Measurements from ENCODE around the gene FBXL17. TPM values are rescaled to one million over a fixed set of nuclear protein-coding genes. Genes with fewer than 3 reads are reported as not detected.
A peak's percentile ranks its signal among the peaks of the same experiment; 100 is the strongest.

FBXL17 gene
- total RNA-seq, 1 donor from 2014 or later = 12.7 TPM

DNA sequence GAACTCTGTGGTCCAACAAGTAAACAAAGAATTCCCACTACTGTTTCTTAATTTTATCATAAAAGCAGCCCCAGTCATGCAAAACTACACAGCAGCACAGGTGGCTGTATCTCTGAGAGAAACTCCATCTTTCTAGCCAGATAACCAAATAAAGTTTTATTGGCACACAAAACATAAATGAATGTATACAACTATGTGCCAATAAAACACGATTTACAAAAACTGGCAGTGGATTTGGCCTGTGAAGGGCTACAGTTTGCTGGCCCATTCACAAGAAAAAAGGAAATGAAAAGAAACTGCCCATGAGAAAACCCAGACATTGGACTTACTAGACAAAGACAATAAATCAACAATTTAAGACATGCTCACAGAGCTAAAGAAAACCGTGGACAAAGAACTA, 10.6 kb downstream of the FBXL17 start:
- Histone ChIP-seq H3K9me3 (ENCODE audit: insufficient read depth, low read depth, low read length) (peaks cover 3% of the 10 kb centered on the region), H3K36me3 (ENCODE audit: insufficient read depth, low read length) (no peaks in the 10 kb centered on the region), H3K4me2 (ENCODE audit: low read length) (no peak overlapping the region), H3K4me3 (ENCODE audit: insufficient read depth, low read depth, low read length) (no peak overlapping the region), H3K4me1 (ENCODE audit: insufficient read depth, low read length) (no peaks in the 10 kb centered on the region), H4K20me1 (ENCODE audit: insufficient read depth, low read length) (no peaks in the 10 kb centered on the region), H3K79me2 (ENCODE audit: insufficient read depth, low read length) (peaks cover 25% of the 10 kb centered on the region), H3K27me3 (ENCODE audit: insufficient read depth, low read length) (no peaks in the 10 kb centered on the region), H3K27ac (ENCODE audit: low read depth, low read length) (no peak overlapping the region), H2AFZ (ENCODE audit: low read depth, low read length) (no peak overlapping the region), H3K9ac (ENCODE audit: low read length) (no peak overlapping the region)
- no peak overlapping the region for H3K4me3 Mint-ChIP-seq (ENCODE audit: unreplicated experiment)
- TF ChIP-seq, protein P1, sequence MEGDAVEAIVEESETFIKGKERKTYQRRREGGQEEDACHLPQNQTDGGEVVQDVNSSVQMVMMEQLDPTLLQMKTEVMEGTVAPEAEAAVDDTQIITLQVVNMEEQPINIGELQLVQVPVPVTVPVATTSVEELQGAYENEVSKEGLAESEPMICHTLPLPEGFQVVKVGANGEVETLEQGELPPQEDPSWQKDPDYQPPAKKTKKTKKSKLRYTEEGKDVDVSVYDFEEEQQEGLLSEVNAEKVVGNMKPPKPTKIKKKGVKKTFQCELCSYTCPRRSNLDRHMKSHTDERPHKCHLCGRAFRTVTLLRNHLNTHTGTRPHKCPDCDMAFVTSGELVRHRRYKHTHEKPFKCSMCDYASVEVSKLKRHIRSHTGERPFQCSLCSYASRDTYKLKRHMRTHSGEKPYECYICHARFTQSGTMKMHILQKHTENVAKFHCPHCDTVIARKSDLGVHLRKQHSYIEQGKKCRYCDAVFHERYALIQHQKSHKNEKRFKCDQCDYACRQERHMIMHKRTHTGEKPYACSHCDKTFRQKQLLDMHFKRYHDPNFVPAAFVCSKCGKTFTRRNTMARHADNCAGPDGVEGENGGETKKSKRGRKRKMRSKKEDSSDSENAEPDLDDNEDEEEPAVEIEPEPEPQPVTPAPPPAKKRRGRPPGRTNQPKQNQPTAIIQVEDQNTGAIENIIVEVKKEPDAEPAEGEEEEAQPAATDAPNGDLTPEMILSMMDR (IDR thresholded peaks at IDR 0.05; ENCODE audit: insufficient read depth, low read depth, low read length) = no peak
- no peak for TF ChIP-seq EZH2 (IDR thresholded peaks at IDR 0.05; ENCODE audit: insufficient read depth, low read length)
- FAIRE-seq (no peak), DNase-seq (ENCODE audit: low read depth) (no peak)
- peaks cover 16% of the 10 kb centered on the region for H3K36me3 Mint-ChIP-seq (ENCODE audit: low read depth, unreplicated experiment)
- H3K27me3 Mint-ChIP-seq (ENCODE audit: low read depth, unreplicated experiment) = no peaks in the 10 kb centered on the region
- H3K27ac Mint-ChIP-seq (ENCODE audit: unreplicated experiment) = no peak overlapping the region
- peaks cover 9% of the 10 kb centered on the region for H3K4me1 Mint-ChIP-seq (ENCODE audit: low read depth, unreplicated experiment)
- peaks cover 29% of the 10 kb centered on the region for H3K9me3 Mint-ChIP-seq (ENCODE audit: unreplicated experiment)

DNA sequence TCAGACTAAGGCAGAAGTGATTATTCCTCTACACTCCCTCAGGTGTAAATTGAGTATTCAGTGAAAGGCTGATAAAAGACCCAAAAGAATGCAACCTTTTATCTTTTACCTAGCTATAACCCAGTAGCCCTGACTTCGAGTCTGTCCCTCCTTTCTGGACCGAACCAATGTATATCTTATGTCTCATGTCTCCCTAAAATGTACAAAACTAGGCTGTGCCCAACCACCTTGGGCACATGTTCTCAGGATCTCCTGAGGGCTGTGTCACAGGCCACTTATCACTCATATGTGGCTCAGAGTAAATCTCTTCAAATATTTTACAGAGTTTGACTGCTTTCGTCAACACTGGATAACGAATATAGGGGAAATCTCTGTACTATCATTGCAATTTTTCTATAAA, 12.7 kb downstream of the FBXL17 start:
- peaks cover 16% of the 10 kb centered on the region for H3K9me3 Mint-ChIP-seq (ENCODE audit: unreplicated experiment)
- TF ChIP-seq, protein P1 (IDR thresholded peaks at IDR 0.05; ENCODE audit: insufficient read depth, low read depth, low read length) = no peak
- TF ChIP-seq EZH2 (IDR thresholded peaks at IDR 0.05; ENCODE audit: insufficient read depth, low read length) = no peak
- Histone ChIP-seq H3K9ac (ENCODE audit: low read length) (no peak overlapping the region), H3K9me3 (ENCODE audit: insufficient read depth, low read depth, low read length) (peaks cover 3% of the 10 kb centered on the region), H2AFZ (ENCODE audit: low read depth, low read length) (no peak overlapping the region), H3K27ac (ENCODE audit: low read depth, low read length) (no peak overlapping the region), H3K79me2 (ENCODE audit: insufficient read depth, low read length) (peaks cover 21% of the 10 kb centered on the region), H4K20me1 (ENCODE audit: insufficient read depth, low read length) (no peaks in the 10 kb centered on the region), H3K36me3 (ENCODE audit: insufficient read depth, low read length) (no peaks in the 10 kb centered on the region), H3K27me3 (ENCODE audit: insufficient read depth, low read length) (no peaks in the 10 kb centered on the region), H3K4me2 (ENCODE audit: low read length) (no peak overlapping the region), H3K4me1 (ENCODE audit: insufficient read depth, low read length) (no peaks in the 10 kb centered on the region), H3K4me3 (ENCODE audit: insufficient read depth, low read depth, low read length) (no peak overlapping the region)
- peaks cover 11% of the 10 kb centered on the region for H3K4me1 Mint-ChIP-seq (ENCODE audit: low read depth, unreplicated experiment)
- H3K27me3 Mint-ChIP-seq (ENCODE audit: low read depth, unreplicated experiment) = no peaks in the 10 kb centered on the region
- H3K36me3 Mint-ChIP-seq (ENCODE audit: low read depth, unreplicated experiment) = peaks cover 10% of the 10 kb centered on the region
- no peak overlapping the region for H3K4me3 Mint-ChIP-seq (ENCODE audit: unreplicated experiment)
- no peak for DNase-seq (ENCODE audit: low read depth)
- FAIRE-seq = no peak
- H3K27ac Mint-ChIP-seq (ENCODE audit: unreplicated experiment) = no peak overlapping the region

DNA sequence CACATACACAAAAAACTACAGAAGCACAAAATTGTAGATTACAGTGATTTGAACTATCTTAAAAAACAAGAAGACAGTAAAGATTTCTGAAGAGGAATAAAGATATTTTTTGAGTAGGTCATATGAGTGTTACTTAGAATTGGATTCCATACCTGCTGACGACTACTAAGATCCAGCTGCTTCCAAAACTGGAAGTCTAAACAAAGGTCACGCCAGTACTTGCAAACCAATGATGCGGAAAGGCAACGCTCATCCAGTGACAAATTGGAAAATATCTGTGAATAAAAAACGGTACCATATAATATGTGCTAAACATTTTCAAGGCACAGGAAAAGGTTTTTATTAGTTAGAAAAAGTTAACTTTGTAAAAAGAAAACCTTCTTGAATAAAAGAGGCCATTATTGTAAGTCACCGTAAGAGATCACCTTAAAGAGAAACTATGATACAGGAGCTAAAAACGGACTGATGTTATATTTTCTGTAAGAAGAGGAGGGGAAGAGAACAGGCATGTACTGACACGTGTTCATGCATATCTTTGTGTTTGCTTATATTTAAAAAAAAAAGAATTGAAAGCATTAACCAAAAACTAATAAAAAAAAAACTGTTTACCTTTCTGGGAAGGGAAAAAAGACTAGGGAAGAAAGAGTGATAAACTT, 14.1 kb downstream of the FBXL17 start:
- H3K4me3 ChIP-seq (ENCODE audit: insufficient read depth, low read depth, low read length) = no peak overlapping the region
- no peak overlapping the region for H3K4me2 ChIP-seq (ENCODE audit: low read length)
- no peaks in the 10 kb centered on the region for H3K9me3 ChIP-seq (ENCODE audit: insufficient read depth, low read depth, low read length)
- TF ChIP-seq, protein P1 (IDR thresholded peaks at IDR 0.05; ENCODE audit: insufficient read depth, low read depth, low read length) = no peak
- no peak for TF ChIP-seq EZH2 (IDR thresholded peaks at IDR 0.05; ENCODE audit: insufficient read depth, low read length)
- Mint-ChIP-seq H3K27me3 (ENCODE audit: low read depth, unreplicated experiment) (no peaks in the 10 kb centered on the region), H3K9me3 (ENCODE audit: unreplicated experiment) (peaks cover 9% of the 10 kb centered on the region), H3K27ac (ENCODE audit: unreplicated experiment) (no peak overlapping the region), H3K4me1 (ENCODE audit: low read depth, unreplicated experiment) (peaks cover 11% of the 10 kb centered on the region), H3K36me3 (ENCODE audit: low read depth, unreplicated experiment) (peaks cover 6% of the 10 kb centered on the region), H3K4me3 (ENCODE audit: unreplicated experiment) (no peak overlapping the region)
- peak; percentile 6 for DNase-seq (ENCODE audit: low read depth)
- no peak overlapping the region for H3K9ac ChIP-seq (ENCODE audit: low read length)
- H3K27me3 ChIP-seq (ENCODE audit: insufficient read depth, low read length) = no peaks in the 10 kb centered on the region
- no peaks in the 10 kb centered on the region for H4K20me1 ChIP-seq (ENCODE audit: insufficient read depth, low read length)
- peaks cover 17% of the 10 kb centered on the region for H3K79me2 ChIP-seq (ENCODE audit: insufficient read depth, low read length)
- H3K36me3 ChIP-seq (ENCODE audit: insufficient read depth, low read length) = no peaks in the 10 kb centered on the region
- no peaks in the 10 kb centered on the region for H3K4me1 ChIP-seq (ENCODE audit: insufficient read depth, low read length)
- no peak overlapping the region for H3K27ac ChIP-seq (ENCODE audit: low read depth, low read length)
- no peak for FAIRE-seq
- H2AFZ ChIP-seq (ENCODE audit: low read depth, low read length) = no peak overlapping the region
